ENCODE results near the gene CDC16. TPM values are rescaled to one million over a fixed set of nuclear protein-coding genes. Genes with fewer than 3 reads are reported as not detected.

The CDC16 gene
- total and polyA plus RNA-seq, 2 of the 4 experiments (the other 2 are of a cell fraction), result 41.6 to 66.6 TPM

- peak overlapping the region; percentile 97 for H3K9ac ChIP-seq (ENCODE audit: low read depth, low read length)
- ATAC-seq (ENCODE audit: low read depth) (peak; percentile 62), DNase-seq (peak; percentile 65)
- peak overlapping the region; percentile 62 for H4K91ac ChIP-seq (ENCODE audit: insufficient read depth, low read depth, low read length)
- H3K4me3 ChIP-seq (ENCODE audit: insufficient read depth, low read depth, low read length), result peak overlapping the region; percentile 89
- peak overlapping the region; percentile 69 to 78 for H4K8ac ChIP-seq (ENCODE audit: low read depth in 2 of 2, low read length in 2 of 2)
- H2BK5ac ChIP-seq (ENCODE audit: low read depth, low read length, poor library complexity, severe bottlenecking), result peak overlapping the region; percentile 78
- H3K79me1 ChIP-seq (ENCODE audit: low read depth in 1 of 2, low read length in 2 of 2), result peaks cover 20 to 42% of the 10 kb centered on the region in 2 experiments
- no peak for TF ChIP-seq ELK1 (IDR thresholded peaks at IDR 0.05; ENCODE audit: borderline replicate concordance, low read depth, low read length)
- TF ChIP-seq SMC3 (IDR thresholded peaks at IDR 0.05; ENCODE audit: low read depth, low read length), result no peak
- no peak for TF ChIP-seq RFX5 (IDR thresholded peaks at IDR 0.05; ENCODE audit: low read depth, low read length)
- no peak for TF ChIP-seq RCOR1 (IDR thresholded peaks at IDR 0.05; ENCODE audit: insufficient replicate concordance, low read length)
- TF ChIP-seq CEBPB (IDR thresholded peaks at IDR 0.05; ENCODE audit: low read depth, low read length), result no peak
- peak; percentile 25; the same call in 1 of the 2 replicates for TF ChIP-seq MXI1 (IDR thresholded peaks at IDR 0.05; ENCODE audit: borderline replicate concordance, low read depth, low read length)
- no peak for TF ChIP-seq CHD1 (IDR thresholded peaks at IDR 0.05; ENCODE audit: low read depth, low read length)
- no peak for TF ChIP-seq USF2 (IDR thresholded peaks at IDR 0.05; ENCODE audit: low read depth, low read length)
- peak overlapping the region; percentile 74 for H3K14ac ChIP-seq (replicated peaks; ENCODE audit: low read depth, low read length)
- H3K56ac ChIP-seq (ENCODE audit: extremely low read depth, insufficient read depth, low read length), result peak overlapping the region; percentile 91
- in situ Hi-C loops (cut with MboI; ENCODE audit: low sequenced_read_pairs), result no loop called here
- peak overlapping the region; percentile 89 for H3K23ac ChIP-seq (ENCODE audit: low read depth, low read length)
- peak overlapping the region; percentile 57; the same call in 1 of the 2 replicates for H3K4ac ChIP-seq (ENCODE audit: low read depth, low read length)
- H4K20me1 ChIP-seq (ENCODE audit: insufficient read depth, low read length), result peaks cover 3% of the 10 kb centered on the region; the same call in 1 of the 2 replicates
- dilution Hi-C loops (cut with HindIII; ENCODE audit: low sequenced_read_pairs, unreplicated experiment), result no loop called here
- ChIA-PET POLR2A (ENCODE audit: unreplicated experiment) (interaction anchor here (0.6 kb wide), 1 partner anchor 59 kb away, joined by 3 read pairs; no protein-coding TSS in a partner anchor), CTCF (no interaction called here)
- peak overlapping the region; percentile 89 for H2AFZ ChIP-seq (replicated peaks; ENCODE audit: low read length, poor library complexity)
- peaks cover 7% of the 10 kb centered on the region for H3K9me1 ChIP-seq (ENCODE audit: insufficient read depth, low read length)
- no peak overlapping the region; the same call in 1 of the 2 replicates for H2AK5ac ChIP-seq (ENCODE audit: low read depth, low read length)
- H4K5ac ChIP-seq (ENCODE audit: low read depth, low read length), result no peak overlapping the region
- H2AK9ac ChIP-seq (replicated peaks; ENCODE audit: low read depth, low read length, poor library complexity), result peak overlapping the region; percentile 86
- no peak overlapping the region for H2BK20ac ChIP-seq (ENCODE audit: low read depth, low read length)
- intact Hi-C loops (cut with micrococcal nuclease), result no loop called here
- WGBS, 2 experiments (ENCODE audit: extremely low coverage in 2 of 2, insufficient read length in 1 of 2), result 0% methylated on average over 18 of the region's 50 CpGs; no CpG with 5 or more reads in 1 of the 2 experiments
- H3K4me2 ChIP-seq (ENCODE audit: low read depth, low read length), result peak overlapping the region; percentile 82
- no TSS peak for BruUV-seq (replicated peaks)
- peaks cover 16% of the 10 kb centered on the region for H3K36me3 ChIP-seq (ENCODE audit: control insufficient read depth, insufficient read depth, low read length)
- H2BK120ac ChIP-seq (ENCODE audit: low read depth, low read length), result no peak overlapping the region
- H2BK15ac ChIP-seq (ENCODE audit: low read depth, low read length), result peak overlapping the region; percentile 24; the same call in 1 of the 3 replicates
- peaks cover 4% of the 10 kb centered on the region for H3K4me1 ChIP-seq (ENCODE audit: control insufficient read depth, insufficient read depth, low read length)
- H3K18ac ChIP-seq (ENCODE audit: low read depth, low read length), result peak overlapping the region; percentile 67; the same call in 1 of the 2 replicates
- H3K9me3 ChIP-seq (ENCODE audit: control insufficient read depth, insufficient read depth, low read length), result no peaks in the 10 kb centered on the region
- no peaks in the 10 kb centered on the region for H3K27me3 ChIP-seq (ENCODE audit: control insufficient read depth, insufficient read depth, low read length)
- H3K27ac ChIP-seq (ENCODE audit: insufficient read depth, low read length), result peak overlapping the region; percentile 88
Observed at GRCh38 chr13:114282041-114282670, 47.5 kb downstream of the CDC16 start.

Data from IMR-90 (cell line).